NCI-H2171 (cell line): ENCODE data around the gene CLIC5.

Source experiments
- DNase-seq: peaks from one replicate; lab custom pipeline; 2025; lab: John Stamatoyannopoulos, UW

Gene CLIC5

DNA sequence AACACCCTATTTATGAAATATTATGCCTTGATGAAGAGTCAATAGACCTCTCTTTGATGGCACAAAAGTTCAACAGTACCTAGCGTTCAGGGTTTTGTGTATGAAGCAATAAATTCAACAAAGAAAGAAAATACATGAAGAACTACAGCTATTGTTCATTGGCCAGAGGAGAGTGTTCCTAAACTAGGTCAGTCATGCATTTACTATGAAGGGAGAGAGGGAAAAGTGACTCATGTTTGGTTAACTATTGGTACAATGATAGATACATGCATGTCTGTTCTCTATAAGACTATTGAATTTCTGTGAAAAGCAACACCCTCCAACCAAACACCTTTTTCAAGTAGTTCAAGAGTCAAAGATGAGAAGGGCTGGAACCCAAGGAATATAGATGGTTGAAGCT is 50.7 kb downstream of the CLIC5 start:
- DNase-seq, result no peak

DNA sequence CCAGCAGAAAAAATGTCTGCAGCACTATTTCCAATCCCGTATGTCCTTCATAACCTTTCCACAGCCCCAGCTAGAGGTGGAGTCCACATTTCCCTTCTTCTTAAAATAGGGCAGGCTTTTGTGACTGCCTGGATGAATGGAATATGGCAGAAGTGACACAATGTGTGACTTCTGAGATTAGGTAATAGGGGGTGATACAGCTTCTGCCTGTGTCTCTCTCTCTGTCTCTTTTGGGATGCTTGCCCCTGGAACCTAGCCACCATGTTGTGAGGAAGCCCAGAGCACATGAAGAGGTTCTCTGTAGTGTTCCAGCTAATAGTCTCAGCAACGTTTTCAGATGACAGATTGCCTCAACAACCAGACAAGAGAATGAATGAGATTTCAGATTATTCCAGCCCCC is 51.4 kb downstream of the CLIC5 start:
- no peak for DNase-seq

DNA sequence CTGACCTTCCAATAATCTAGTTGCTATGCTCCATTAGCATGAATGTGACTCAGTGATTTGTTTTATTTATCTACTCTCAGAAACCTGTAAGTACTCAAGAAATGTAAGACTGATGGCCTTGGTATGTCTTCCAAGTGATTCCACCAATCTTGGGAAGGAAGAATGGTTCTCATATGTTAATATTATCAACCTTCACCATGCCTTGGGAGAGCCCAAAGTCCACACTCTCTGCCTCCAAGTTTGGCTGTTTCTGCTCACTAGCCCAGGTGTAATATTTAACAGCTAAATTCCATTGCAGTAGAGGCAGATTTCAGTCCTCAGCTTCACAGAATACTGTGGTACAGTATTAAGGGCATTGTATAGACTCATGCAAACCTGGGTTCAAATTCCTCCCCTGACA is 51.8 kb downstream of the CLIC5 start:
- DNase-seq, result no peak

DNA sequence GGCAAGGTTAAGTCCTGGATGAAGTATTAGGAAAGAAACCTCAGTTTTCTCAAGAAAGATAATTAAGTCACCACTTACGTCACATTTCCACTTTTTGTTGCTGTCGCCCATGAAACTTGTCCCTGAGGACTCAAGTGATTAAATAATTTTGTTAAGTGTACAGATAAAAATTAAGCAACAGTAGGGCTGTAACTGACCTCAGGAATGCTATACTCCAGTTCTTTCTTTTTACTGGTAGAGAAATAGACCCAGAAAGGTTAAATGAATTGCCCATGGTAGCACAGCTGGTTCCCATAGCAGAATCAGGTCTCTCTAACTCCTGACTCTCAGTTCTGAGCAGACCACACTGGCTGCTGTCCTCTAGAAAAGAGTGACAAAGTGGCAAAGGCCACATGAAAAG is 54.5 kb downstream of the CLIC5 start:
- DNase-seq, result no peak

DNA sequence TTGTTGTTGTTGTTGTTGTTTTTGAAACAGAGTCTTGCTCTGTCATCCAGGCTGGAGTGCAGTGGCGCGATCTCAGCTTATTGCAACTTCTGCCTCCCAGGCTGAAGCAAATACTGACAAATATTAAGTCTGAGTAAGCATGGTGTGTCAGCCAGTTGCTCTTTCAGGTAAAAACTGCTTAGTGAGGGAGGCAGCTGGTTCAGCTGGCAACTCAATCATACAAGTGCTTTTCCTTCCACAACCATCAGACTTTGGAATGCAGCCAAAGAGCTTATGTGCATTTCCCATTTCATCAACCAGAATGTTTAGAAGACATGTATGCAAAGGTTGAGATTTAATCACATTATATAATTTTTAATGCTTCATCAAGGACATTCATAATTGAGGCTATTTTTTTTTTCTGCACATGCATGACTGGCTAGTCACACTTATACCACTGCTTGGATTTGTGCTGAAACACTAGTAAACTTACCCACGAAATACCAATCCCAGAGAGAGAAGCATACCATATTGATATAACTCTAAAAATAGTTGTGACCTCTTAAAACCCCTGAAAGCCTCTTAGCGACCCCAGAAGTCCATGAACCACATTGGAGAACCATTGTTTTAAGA is 56.0 kb downstream of the CLIC5 start:
- no peak for DNase-seq

DNA sequence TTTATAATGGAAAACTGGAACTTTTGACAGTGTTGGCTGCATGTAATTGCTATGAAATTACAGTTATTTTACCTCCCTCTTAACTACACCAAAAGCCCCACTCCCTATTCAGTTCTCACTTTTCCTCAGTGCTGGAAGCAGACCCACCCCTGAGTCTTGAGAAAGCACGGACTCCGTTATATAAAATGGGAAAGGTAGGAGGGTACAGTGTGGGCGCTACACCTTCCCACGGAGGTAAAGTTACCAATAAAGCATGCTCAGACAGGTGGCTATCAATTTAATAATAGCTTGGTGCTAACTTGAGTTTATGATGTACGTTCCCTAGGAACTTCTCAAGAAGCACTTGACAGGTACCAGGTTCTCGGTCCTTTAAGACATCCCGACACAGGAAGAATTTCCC is 59.0 kb downstream of the CLIC5 start:
- DNase-seq, result no peak

DNA sequence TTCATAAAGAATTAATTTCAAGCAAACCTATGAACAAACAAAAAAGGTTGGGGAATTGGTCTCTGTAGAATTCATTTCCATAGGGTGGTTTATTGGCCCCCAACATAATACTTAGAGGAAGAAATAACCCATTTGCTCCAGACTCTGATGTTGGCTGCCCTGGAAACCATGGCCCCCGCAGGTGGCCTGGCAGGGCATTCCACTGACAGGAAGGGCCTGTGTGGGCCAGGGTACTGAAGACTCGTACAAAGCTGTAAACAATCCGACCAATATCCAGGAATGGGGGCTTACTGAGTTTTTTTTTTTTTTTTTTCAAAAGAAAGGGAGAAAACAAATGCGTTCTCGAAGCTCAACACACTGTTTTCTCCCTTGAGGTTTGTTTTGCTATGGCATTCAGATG is 59.5 kb downstream of the CLIC5 start:
- DNase-seq, result no peak

DNA sequence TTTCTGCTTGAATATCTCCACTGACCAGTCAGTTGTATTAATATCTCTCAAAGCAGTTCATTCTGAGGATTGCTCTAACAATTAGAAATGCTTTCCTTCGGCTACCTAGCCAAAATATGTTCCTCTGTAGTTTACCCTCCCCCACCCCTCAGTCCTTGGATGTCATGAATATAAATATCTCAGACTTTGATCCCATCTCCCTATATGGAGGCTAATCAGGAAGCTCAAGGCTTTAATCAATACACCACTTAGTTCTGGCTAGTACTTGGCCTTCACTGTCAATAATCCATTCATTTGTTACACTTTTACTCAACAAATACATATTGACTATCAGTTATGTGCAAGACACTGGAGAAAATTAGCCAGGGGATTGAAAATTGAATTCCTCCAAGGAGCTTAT is 60.1 kb downstream of the CLIC5 start:
- DNase-seq, result no peak

DNA sequence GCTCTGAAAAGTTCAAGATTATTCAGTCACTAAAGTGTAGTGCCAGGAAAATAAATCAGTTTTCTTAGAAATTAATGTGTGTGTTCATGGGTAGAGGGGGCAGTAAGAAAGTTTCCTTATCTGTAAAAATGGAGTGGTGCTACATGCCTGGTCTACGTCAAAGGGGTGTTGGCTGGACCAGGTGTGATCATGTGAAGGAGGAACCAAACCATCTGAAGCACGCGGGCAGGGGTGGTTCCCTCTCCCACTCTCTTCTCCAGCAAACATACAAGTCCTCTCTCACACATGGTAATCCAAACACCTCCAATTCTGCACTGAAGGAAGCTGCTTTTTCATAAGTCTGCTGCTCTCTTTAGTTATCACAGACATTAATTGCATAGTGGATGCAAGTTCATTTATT is 63.1 kb downstream of the CLIC5 start:
- DNase-seq, result no peak

DNA sequence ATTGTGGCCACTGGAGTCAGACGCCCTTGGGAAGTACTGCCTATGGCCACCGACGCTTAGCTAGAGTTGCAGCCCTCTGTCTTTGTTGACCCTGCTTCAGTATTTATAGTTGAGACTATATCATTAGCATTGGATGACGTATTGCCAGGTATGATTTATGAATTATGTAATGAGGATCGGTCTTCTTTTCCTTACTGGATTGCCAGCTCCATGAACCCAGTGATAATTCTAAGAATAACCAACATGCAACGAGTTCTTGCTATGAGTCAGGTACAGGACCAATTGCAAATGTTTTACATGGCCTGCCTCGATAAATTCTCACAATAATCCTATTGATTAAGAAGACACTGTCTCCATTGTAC is 63.5 kb downstream of the CLIC5 start:
- no peak for DNase-seq

DNA sequence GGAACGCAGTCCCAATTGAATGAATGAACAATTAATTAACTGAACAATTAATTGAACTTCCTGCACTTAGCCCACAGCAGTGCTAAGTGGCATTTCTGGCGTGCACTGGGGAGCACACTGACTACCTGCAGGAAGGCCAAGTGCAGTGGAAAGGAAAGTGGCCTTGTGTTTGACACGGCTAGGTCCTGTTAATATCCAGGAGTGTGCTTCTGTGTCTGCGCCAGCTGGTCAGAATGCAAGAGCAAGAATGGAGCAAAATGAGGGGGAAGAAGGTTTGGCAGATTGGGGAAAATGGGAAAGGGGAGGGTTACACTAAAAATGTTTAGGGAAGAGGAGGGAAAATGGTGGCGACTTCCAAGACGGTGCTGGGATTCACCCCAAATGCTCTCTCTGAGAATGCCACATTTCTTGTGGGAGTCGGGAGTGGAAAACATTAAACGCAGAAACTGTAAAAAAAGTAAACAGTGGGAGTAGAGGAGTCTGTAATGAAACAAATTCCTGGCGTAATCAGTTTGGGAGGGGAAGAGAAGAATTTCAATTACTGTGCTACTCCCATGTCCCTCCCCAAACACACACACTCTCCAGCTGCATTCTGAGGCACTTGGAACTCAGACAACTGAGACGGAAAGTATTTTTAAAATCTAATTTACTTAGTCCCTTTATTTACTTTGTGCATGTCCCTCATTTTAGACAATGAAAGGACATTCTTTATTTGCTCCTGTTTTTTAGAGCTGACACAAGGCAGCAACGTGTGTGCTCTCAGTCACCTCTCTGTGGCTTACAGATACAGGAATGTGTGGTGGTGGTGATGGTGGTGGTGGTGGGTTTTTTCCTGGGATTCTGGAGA is 64.1 kb downstream of the CLIC5 start:
- no peak for DNase-seq

DNA sequence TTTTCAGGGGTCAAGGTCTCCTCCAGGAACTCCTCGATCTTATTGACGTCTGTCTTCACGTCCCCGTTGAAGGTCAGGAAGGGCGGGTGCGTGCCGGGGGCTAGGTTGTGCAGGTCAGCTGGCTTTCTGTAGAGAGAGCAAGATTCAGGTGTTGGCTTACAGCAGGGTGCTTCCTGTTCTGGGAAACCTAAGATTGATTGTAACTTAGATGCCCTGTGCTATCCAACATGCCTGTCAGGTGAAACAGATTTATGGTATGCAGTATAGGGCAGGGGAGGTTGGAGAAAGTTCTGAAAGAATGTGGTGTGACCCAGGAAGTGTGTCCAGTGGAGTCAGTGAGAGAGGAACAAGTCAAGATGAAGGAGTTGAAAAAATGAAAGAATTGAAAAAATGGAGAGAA is 66.4 kb downstream of the CLIC5 start:
- no peak for DNase-seq

DNA sequence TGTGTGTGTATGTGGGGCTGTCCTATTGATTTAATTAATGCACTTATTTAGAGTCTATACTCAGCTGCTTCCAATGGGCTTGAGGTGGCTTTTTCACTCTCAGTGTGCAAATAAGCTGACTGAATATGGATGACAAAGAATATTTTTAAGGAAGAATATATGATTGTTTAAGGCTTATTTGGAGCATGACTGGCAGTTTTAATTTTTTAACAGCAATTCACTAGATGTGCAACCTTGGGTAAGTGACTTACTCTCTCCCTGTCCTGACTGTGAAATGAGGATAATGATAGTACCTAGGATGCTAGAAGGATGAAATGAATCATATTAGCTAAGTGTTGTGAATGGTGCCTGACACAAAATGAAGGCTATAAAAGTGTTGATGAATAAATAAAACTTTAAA is 67.9 kb downstream of the CLIC5 start:
- no peak for DNase-seq

DNA sequence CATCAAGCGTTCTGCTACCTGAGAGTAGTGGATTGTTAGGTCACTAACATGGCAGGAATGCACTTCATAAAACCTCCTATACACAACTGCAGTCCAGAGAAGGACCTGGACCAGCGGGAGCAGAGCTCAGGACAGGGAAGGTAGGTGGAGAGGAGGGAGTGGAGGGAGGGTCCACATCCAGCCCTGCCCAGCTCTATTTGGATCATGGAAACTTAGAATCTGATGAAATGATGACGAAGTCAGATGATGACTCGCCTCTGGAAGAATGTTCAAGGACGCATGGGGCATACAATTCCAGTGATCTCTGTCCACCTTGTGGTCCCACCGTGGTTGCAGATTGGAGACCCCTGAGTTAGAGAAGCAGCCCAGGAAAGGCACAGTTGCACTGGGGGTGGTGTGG is 68.8 kb downstream of the CLIC5 start:
- DNase-seq, result no peak

DNA sequence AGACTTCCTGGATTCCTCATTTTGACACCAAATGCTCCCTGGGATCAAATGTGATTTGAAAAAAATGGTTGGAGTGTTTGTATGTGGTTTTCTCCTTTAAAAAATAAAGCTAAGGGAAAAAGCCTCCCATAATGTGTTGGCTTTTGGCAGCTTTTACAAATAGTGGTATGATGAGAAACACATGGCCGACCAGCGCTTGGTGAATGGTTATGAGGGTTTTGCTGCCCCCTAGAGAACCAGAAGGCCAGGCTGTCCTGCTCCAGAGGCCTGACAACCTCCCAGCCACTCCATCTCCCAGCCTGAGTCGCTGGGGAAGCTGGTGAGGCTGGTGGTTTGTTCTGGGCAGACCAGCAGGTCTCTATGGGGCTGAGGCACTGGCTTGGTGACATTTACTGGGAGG is 69.3 kb downstream of the CLIC5 start:
- DNase-seq, result no peak

DNA sequence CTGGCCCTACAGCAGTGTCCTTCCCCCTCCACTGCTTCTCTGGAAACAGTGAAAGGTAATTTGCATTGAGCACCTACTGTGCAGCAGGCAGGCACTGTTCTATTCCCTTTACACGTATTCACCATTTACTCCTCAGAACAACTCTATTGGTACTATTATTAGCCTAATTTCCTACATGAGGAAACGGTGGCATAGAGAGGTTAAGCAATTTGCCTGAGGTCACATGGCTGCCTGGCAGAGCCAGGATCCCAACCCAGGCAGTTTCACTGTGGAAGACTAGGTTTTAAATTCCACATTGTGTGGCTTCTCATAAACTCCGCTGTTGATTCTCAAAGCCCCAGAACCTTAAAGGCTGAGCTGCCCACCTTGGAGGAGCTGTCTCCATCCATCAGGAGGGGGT is 72.7 kb downstream of the CLIC5 start:
- DNase-seq, result no peak

DNA sequence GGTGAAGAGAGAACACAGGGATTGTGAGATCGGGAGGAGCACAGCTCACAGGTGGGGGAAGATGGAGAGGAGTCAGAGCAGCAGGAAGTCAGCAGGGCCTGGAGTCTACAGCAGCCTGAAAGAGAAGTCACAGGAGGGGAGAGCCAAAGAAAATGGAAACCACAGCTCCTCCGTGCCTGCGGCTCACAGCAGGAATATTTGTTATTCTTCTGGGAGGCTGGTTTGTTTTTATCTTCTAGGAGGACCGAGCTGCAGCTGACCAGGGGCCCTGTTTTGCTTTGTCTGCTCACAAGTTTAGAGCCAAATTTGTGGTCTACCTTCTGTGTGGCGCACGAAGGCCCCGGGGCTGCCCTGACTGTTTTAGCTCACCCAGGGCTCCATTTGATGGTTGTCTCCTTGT is 81.8 kb downstream of the CLIC5 start:
- no peak for DNase-seq

DNA sequence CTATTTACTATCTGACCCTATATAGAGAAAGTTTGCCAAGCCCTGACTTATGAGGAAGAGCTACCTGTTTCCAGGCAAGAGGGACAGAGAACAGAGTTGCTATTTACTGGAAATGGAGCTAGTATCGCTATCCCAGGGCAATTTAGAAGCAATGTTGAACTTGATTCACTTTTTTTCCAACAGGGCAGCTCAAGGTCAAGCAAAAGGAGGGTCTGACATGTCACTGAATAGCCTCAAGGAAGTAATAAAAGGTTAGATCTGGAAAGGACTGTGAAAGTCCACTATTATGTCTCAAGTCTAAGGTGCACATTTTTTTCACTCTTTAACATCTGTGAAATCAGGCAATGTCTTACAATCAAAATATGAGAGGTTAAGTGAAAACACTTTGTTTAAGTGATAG is 84.4 kb downstream of the CLIC5 start:
- no peak for DNase-seq

DNA sequence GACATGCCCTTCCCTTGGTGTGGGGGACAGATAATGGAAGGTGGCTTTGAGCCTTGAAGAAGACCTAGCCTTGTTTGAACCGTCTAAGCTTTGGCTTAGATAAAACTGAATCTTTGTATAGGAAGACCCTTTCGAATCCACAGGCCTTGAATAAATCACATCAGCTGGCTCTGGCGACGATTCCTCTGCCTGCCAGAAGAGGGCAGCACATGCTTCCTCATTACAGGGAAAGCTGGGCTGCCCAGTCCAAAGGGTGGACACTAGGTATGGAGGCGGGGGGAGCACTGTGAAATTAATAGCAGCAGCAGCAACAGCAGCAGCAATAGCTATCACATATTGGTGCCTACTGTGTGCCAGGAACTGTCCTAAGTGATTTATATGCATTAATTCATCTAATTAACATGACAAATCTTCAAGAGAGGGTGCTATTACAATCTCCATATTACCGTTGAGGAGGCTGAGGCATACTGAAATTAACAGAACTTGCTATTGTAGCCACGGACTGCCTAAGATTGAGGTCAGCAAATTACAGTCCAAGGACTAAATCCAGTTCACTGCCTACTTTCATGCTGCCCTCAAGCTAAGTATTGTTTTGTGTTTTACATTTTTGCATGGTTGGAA is 85.1 kb downstream of the CLIC5 start:
- DNase-seq, result peak; percentile 1

DNA sequence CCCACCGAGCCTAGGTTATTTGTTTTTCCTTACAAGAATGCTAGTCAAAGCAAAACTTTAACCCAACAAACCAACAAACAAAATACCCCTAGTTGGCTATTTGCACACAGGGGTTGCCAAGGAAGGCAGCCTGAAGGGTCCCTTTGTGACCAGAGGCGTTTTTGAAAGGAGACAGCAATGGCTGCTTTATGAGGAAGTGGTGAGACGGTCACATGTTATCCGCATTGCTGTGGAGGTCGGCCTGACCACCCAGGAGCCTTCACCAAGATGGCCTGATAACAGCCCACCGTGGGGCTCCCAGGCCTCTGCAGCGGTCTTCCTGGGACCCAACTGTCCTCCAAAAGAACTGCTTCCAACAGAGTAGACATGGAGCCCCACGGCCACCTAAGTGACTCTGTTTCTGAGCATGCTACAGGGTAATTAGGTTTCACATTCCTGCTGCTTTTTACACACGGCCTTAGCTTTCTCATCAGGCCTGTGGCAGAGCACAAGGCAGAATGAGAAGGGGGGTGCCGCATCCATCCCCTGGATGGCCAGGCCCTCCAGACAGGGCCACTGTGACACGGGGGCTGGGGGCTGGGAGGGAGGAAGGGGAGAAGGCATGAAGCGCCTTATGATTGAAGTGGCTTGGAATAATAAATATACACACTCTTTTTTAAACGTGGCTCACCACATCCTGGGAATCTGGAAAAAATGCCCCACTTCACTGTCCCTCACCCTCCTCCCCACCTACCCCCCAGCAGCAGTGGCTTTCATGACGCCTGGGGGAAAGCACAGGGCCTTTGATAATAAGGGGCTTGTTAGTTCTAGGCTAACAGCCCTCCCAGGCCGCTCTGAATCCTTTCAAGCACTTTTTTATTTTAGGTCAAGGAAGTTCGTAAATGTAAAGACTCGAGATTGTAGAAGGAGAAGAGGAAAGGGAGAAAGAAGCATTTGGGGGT is 86.0 kb downstream of the CLIC5 start:
- no peak for DNase-seq

DNA sequence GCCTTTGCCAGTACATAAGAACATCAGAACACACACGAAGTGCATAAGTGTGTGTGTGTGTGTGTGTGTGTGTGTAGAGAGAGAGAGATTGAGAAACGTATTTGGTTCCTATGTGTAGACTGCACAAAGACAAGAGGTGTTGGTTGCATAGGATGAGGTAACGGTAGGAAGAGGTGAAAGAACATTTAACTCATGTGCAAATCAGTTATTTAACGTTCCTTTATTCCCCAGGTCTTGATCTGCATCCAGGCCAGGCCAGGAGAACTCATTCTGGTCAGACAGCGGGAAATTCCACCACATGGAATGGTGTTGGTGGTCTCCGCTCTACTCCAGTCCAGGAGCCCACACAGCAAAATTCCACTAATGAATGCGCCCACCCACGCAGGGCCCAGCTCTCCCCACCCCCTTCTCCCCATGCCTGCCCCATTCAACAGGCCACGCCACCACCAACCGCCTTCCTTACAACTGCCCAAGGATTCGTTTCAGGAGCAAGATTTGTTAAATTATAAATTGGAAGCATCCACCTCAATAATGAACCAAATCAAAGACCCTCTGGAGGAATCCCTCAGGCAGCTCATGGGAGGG is 86.8 kb downstream of the CLIC5 start:
- no peak for DNase-seq
